Measurements from ENCODE around the gene ASF1B.
"Not testable (repeated sequence)": the region's sequence is repeated elsewhere in the genome, so short reads cannot be mapped to it uniquely, and the experiment has no call there.

The ASF1B gene

GRCh38 chr19:14159059-14159458, 22.7 kb upstream of the ASF1B start:
- no peak for DNase-seq

- DNase-seq = no peak
These were observed 22.1 kb upstream of the ASF1B start for GRCh38 chr19:14158276-14159023.

- no peak for DNase-seq
These were observed 20.8 kb upstream of the ASF1B start for GRCh38 chr19:14156971-14157717.

- DNase-seq = no peak
These were observed 19.7 kb upstream of the ASF1B start for GRCh38 chr19:14156122-14156521.

GRCh38 chr19:14155371-14155770, 19.0 kb upstream of the ASF1B start:
- DNase-seq = no peak

- no peak for DNase-seq
These were observed 16.3 kb upstream of the ASF1B start for GRCh38 chr19:14152713-14153112.

GRCh38 chr19:14150770-14151661, 14.6 kb upstream of the ASF1B start:
- no peak for DNase-seq

GRCh38 chr19:14150041-14150769, 13.8 kb upstream of the ASF1B start:
- DNase-seq = no peak

GRCh38 chr19:14149509-14149994, 13.2 kb upstream of the ASF1B start:
- DNase-seq = no peak

- DNase-seq = no peak
These were observed 12.5 kb upstream of the ASF1B start for GRCh38 chr19:14148751-14149410.

- DNase-seq = peak; percentile 15 to 29
These were observed 11.6 kb upstream of the ASF1B start for GRCh38 chr19:14147797-14148605.

GRCh38 chr19:14146789-14147216, 10.4 kb upstream of the ASF1B start:
- DNase-seq = no peak

GRCh38 chr19:14146169-14146568, 9.8 kb upstream of the ASF1B start:
- DNase-seq = not testable (repeated sequence)

GRCh38 chr19:14145381-14145780, 9.0 kb upstream of the ASF1B start:
- no peak for DNase-seq

- DNase-seq = no peak
These were observed 6.1 kb upstream of the ASF1B start for GRCh38 chr19:14142262-14143190.

- DNase-seq = no peak
These were observed 4.7 kb upstream of the ASF1B start for GRCh38 chr19:14141041-14141440.

GRCh38 chr19:14139944-14140343, 3.6 kb upstream of the ASF1B start:
- no peak for DNase-seq

- no peak for DNase-seq
These were observed 2.3 kb upstream of the ASF1B start for GRCh38 chr19:14138576-14139265.

GRCh38 chr19:14135985-14136508, 342 bp downstream of the ASF1B start:
- no peak for DNase-seq

Measured in SHP77 (cell line).